HepG2 (cell line): ENCODE data around the gene AXIN1. TPM values are rescaled to one million over a fixed set of nuclear protein-coding genes. Genes with fewer than 3 reads are reported as not detected.

ENCODE experiments used
- ATAC-seq: fragments of 200-7000 bp; cut with Tn5 transposase; 3 replicates; pipeline ENCODE4 v1.9.1; 2020; ENCODE audit warnings: mild to moderate bottlenecking, moderate library complexity
- BruUV-seq: library from RNA; stranded (reverse); fragments of 400-500 nt; replicated peaks from 2 replicates; lab custom pipeline; 2021; lab: Mats Ljungman, UMichigan
- CTCF ChIA-PET: fragments of 300-600 bp; formaldehyde crosslinking; extraction: SDS; loops from one replicate; lab custom pipeline; 2021; ENCODE audit warnings: low total read pairs, inconsistent platforms, low intra/inter-chr PET ratio; lab: Yijun Ruan, JAX
- POLR2A ChIA-PET: fragments of 350-600 bp; sonication (Branson Sonifier 250); formaldehyde crosslinking; loops from one replicate; lab custom pipeline; 2020; ENCODE audit warnings: antibody characterized with exemption, inconsistent platforms; lab: Yijun Ruan, JAX
- DNase-seq: peaks from one replicate; pipeline ENCODE4 v3.0.0-alpha.2; 2015; ENCODE audit warnings: low spot score
- FAIRE-seq: peaks from 3 replicates; lab custom pipeline; 2011; peaks lifted over from hg19 to GRCh38; lab: Jason Lieb, UNC
- H2AFZ ChIP-seq: one replicate; pipeline ENCODE4 v1.6.1; 2011; ENCODE audit warnings: low read length, inconsistent platforms
- H3K27ac ChIP-seq: fragments of 300-600 bp; 3 replicates; pipeline ENCODE4 v1.8.0; 2011; ENCODE audit warnings: mixed run types, mild to moderate bottlenecking, mixed read lengths, low read length, inconsistent platforms; ENCODE audit not compliant: insufficient read depth; ENCODE audit errors: extremely low read length
- H3K27me3 ChIP-seq, 2 experiments: fragments of 200-600 bp in 1 of 2; 2 replicates in 1 of 2; 3 replicates in 1 of 2; pipeline versions ENCODE4 v1.6.0 to v1.8.0; 2011; ENCODE audit warnings: low read length in 2 of 2, mild to moderate bottlenecking in 2 of 2, moderate library complexity in 2 of 2, inconsistent platforms in 1 of 2; ENCODE audit not compliant: insufficient read depth in 2 of 2, control insufficient read depth in 1 of 2
- H3K36me3 ChIP-seq, 2 experiments: fragments of 200-600 bp in 1 of 2; replicated peaks in 1 of 2; 2 replicates in 1 of 2; 3 replicates in 1 of 2; pipeline versions ENCODE4 v1.5.1 to v1.8.0; 2011; ENCODE audit warnings: low read length in 2 of 2, inconsistent platforms in 1 of 2; ENCODE audit not compliant: insufficient read depth in 2 of 2, control insufficient read depth in 1 of 2
- H3K4me1 ChIP-seq: 2 replicates; pipeline ENCODE4 v1.5.1; 2012; ENCODE audit warnings: low read length, inconsistent platforms; ENCODE audit not compliant: insufficient read depth
- H3K4me2 ChIP-seq: 2 replicates; pipeline ENCODE4 v1.6.0; 2011; ENCODE audit warnings: low read depth, low read length, inconsistent platforms
- H3K4me3 ChIP-seq, 3 experiments: fragments of 200-600 bp in 1 of 3; sonication (generic), shearing (Covaris generic) in 1 of 3; replicated peaks in 1 of 3; 2 replicates each; pipeline ENCODE4 v1.5.1; 2011 to 2016; ENCODE audit warnings: low read length in 3 of 3, inconsistent platforms in 2 of 3, low read depth in 2 of 3, mild to moderate bottlenecking in 2 of 3, control low read depth in 1 of 3, mixed read lengths in 1 of 3; ENCODE audit not compliant: insufficient read depth in 1 of 3
- H3K79me2 ChIP-seq: one replicate; pipeline ENCODE4 v1.6.1; 2011; ENCODE audit warnings: low read length, inconsistent platforms; ENCODE audit not compliant: insufficient read depth
- H3K9ac ChIP-seq: 2 replicates; pipeline ENCODE4 v1.6.0; 2011; ENCODE audit warnings: mild to moderate bottlenecking, low read depth, low read length, inconsistent platforms; ENCODE audit not compliant: insufficient read depth
- H3K9me3 ChIP-seq: 2 replicates; pipeline ENCODE4 v1.5.1; 2012; ENCODE audit warnings: mild to moderate bottlenecking, low read length
- H4K20me1 ChIP-seq: 2 replicates; pipeline ENCODE4 v1.6.0; 2011; ENCODE audit warnings: inconsistent platforms, mild to moderate bottlenecking, low read length, moderate library complexity; ENCODE audit not compliant: insufficient read depth
- AGO2 ChIP-seq: fragments of 200-400 bp; formaldehyde crosslinking; optimal IDR thresholded peaks from 2 replicates; pipeline ENCODE3; 2017; ENCODE audit warnings: mild to moderate bottlenecking, low read depth, low read length, moderate library complexity
- DMAP1 ChIP-seq: IDR thresholded peaks from 2 replicates; pipeline ENCODE4 v1.6.1; 2016
- FLYWCH1 ChIP-seq: sonication (generic); formaldehyde crosslinking; IDR thresholded peaks from 2 replicates; pipeline ENCODE4 v1.8.1; 2023; ENCODE audit warnings: mild to moderate bottlenecking, missing genetic modification reagents
- HDAC6 ChIP-seq: fragments of 200-600 bp; sonication (generic); IDR thresholded peaks from 2 replicates; pipeline ENCODE4 v1.7.0; 2017; ENCODE audit warnings: mild to moderate bottlenecking, antibody characterized with exemption, low read length, low read depth
- NFYC ChIP-seq: IDR thresholded peaks from 2 replicates; pipeline ENCODE4 v1.6.1; 2016; ENCODE audit warnings: missing genetic modification reagents, missing compliant biosample characterization
- RARG ChIP-seq: sonication (generic); formaldehyde crosslinking; IDR thresholded peaks from 2 replicates; pipeline ENCODE4 v1.4.0; 2020; ENCODE audit warnings: low read depth, mild to moderate bottlenecking, missing genetic modification reagents
- RBFOX2 ChIP-seq: fragments of 200-400 bp; formaldehyde crosslinking; IDR thresholded peaks from 2 replicates; pipeline ENCODE4 v1.6.1; 2017; ENCODE audit warnings: low read depth, mild to moderate bottlenecking, low read length
- THYN1 ChIP-seq: sonication (generic); formaldehyde crosslinking; IDR thresholded peaks from 2 replicates; pipeline ENCODE4 v1.8.1; 2023; ENCODE audit warnings: low read depth, mild to moderate bottlenecking, moderate library complexity, missing genetic modification reagents, borderline replicate concordance
- ZFP62 ChIP-seq: sonication (generic); formaldehyde crosslinking; IDR thresholded peaks from 2 replicates; pipeline ENCODE4 v1.4.0; 2020; ENCODE audit warnings: missing genetic modification reagents
- ZNF20 ChIP-seq: sonication (generic); formaldehyde crosslinking; IDR thresholded peaks from 2 replicates; pipeline ENCODE4 v1.4.0; 2020; ENCODE audit warnings: mild to moderate bottlenecking, moderate library complexity, missing genetic modification reagents
- ZNF232 ChIP-seq: sonication (generic); formaldehyde crosslinking; IDR thresholded peaks from 2 replicates; pipeline ENCODE4 v1.4.0; 2020; ENCODE audit warnings: missing genetic modification reagents, borderline replicate concordance
- ZNF292 ChIP-seq: sonication (generic); formaldehyde crosslinking; IDR thresholded peaks from 2 replicates; pipeline ENCODE4 v1.8.1; 2022; ENCODE audit warnings: mild to moderate bottlenecking, low read depth, missing genetic modification reagents, borderline replicate concordance
- ZNF432 ChIP-seq: sonication (generic); formaldehyde crosslinking; IDR thresholded peaks from 2 replicates; pipeline ENCODE4 v1.5.0; 2020; ENCODE audit warnings: missing genetic modification reagents, mild to moderate bottlenecking, borderline replicate concordance
- WGBS: methylation state at CpG from one replicate; pipeline ENCODE4 v1.1.6; 2017; ENCODE audit warnings: low lambda C conversion rate; 5-methylcytosine and 5-hydroxymethylcytosine counted together
- in situ Hi-C: cut with HindIII; loops from 2 replicates; pipeline ENCODE4 v1.10.0; 2017; ENCODE audit warnings: low pct_unique_long_range_greater_than_20kb; ENCODE audit not compliant: extremely low pct_ligation_motif_present
- intact Hi-C: fragments of 100-400 bp; cut with micrococcal nuclease; formaldehyde crosslinking; loops from one replicate; pipeline ENCODE4 v1.10.0; 2022; ENCODE audit not compliant: unreplicated experiment
- polyA plus RNA-seq, 8 experiments: library from polyadenylated mRNA; depleted of rRNA in 3 of 8; stranded (reverse) in 7 of 8; unstranded in 1 of 8; fragments of >200 nt; fragmentation: Illumina TruSeq in 4 of 8; extraction: Trizol in 4 of 8; gene quantifications; 2 replicates each; pipeline versions ENCODE4 v1.2.1 to v1.2.3, GENCODE V29; 2011 to 2016; ENCODE audit warnings: low read depth in 4 of 8, missing spikeins in 1 of 8, mixed read lengths in 1 of 8; ENCODE audit not compliant: insufficient read depth in 1 of 8
- total RNA-seq, 5 experiments: library from RNA; depleted of rRNA; stranded (reverse); fragments of >200 nt; fragmentation: Illumina TruSeq; extraction: Trizol; gene quantifications; 2 replicates each; pipeline ENCODE4 v1.2.3, GENCODE V29; 2016; ENCODE audit warnings: low read depth in 1 of 5
- TF ChIP-seq, protein P1 (sequence below): sonication (generic); formaldehyde crosslinking; IDR thresholded peaks from 2 replicates; pipeline ENCODE4 v1.4.0; 2020; ENCODE audit warnings: missing genetic modification reagents, low read depth, mild to moderate bottlenecking, borderline replicate concordance
- TF ChIP-seq, protein P2 (sequence below), 2 experiments: fragments of 450-650 bp in 1 of 2; sonication (generic) in 1 of 2; formaldehyde crosslinking in 1 of 2; IDR thresholded peaks; 2 replicates each; pipeline versions ENCODE4 v1.6.1 to v1.8.0; 2016 to 2022; ENCODE audit warnings: antibody characterized with exemption in 1 of 2, mild to moderate bottlenecking in 1 of 2, missing genetic modification reagents in 1 of 2

The AXIN1 gene
- total and polyA plus RNA-seq, 2 of the 13 experiments (the other 11 are each of a cell fraction or from before 2014, with no cell fraction given) = 24.0 to 26.0 TPM

DNA sequence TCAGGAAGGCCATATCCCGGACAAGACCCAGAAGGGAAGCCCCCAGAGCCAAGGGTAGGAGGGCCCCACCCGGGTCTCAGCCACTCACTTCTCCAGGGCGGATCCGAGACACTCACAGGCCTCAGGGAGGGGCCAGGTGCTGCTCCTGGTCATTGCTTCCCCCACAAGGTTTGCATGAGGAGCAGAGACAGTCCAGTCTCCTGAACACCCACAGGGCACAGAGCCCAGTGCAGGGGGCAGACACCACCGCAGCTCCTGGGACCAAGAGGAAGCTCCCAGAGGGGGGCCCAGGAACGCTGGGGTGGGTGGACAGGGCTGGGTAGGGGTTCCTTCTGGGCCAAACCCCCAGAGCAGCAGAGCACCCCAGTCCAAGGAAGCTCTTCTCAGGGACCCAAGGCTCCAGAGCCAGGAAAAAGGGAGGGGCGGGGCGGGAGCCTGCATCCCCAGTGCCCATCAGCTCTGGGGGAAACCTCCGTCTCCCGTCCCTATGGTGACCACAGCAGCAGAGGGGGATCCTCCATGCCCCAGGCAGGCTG is 18.5 kb upstream of the AXIN1 start:
- DNase-seq (no peak), ATAC-seq (no peak; the same call in 2 of the 3 replicates), FAIRE-seq (no peak)
- ChIA-PET POLR2A (interaction anchor here (1.0 to 2.8 kb wide), 5 partner anchors 9 to 136 kb away, joined by 4 to 27 read pairs (median 6); partner anchors contain the start of genes AXIN1, DECR2, FAM234A and PGAP6), CTCF (no interaction called here)
- WGBS = 85% methylated on average over 4 of the region's 10 CpGs
- Histone ChIP-seq H3K27ac (peak overlapping the region; percentile 44), H3K4me3 (peak overlapping the region in 2 of 3 experiments; percentile 36 to 44; a peak in 5 of 6 replicates), H2AFZ (no peak overlapping the region), H3K4me1 (peaks cover 24% of the 10 kb centered on the region), H3K9ac (0 out of 2 replicates have a peak overlapping the region, but pooled peaks have one; percentile 28), H3K36me3 (peaks cover 16 to 40% of the 10 kb centered on the region in 2 experiments; a peak in 4 of 5 replicates), H4K20me1 (no peaks in the 10 kb centered on the region), H3K79me2 (peaks cover 6% of the 10 kb centered on the region), H3K27me3 (no peaks in the 10 kb centered on the region), H3K9me3 (no peaks in the 10 kb centered on the region), H3K4me2 (peak overlapping the region; percentile 64)
- in situ Hi-C loops (no loop called here), intact Hi-C loops (no loop called here)
- no TSS peak for BruUV-seq
- TF ChIP-seq ZNF432 (CRISPR knock-in tag) (no peak), AGO2 (peak; percentile 33), ZFP62 (CRISPR knock-in tag) (no peak), ZNF292 (CRISPR knock-in tag) (no peak), ZNF232 (no peak), FLYWCH1 (CRISPR knock-in tag) (no peak), THYN1 (CRISPR knock-in tag) (no peak), DMAP1 (CRISPR knock-in tag) (0 out of 2 replicates have a peak, but pooled peaks have one; percentile 8), RBFOX2 (0 out of 2 replicates have a peak, but pooled peaks have one; percentile 7), HDAC6 (no peak), ZNF20 (CRISPR knock-in tag) (no peak), NFYC (CRISPR knock-in tag) (no peak), RARG (CRISPR knock-in tag) (no peak)
- TF ChIP-seq, protein P1, sequence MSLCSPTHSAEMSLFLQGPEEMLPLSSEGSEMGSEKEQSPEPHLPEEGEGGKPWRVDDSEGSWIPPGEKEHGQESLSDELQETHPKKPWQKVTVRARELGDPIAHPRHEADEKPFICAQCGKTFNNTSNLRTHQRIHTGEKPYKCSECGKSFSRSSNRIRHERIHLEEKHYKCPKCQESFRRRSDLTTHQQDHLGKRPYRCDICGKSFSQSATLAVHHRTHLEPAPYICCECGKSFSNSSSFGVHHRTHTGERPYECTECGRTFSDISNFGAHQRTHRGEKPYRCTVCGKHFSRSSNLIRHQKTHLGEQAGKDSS (CRISPR knock-in tag) = no peak
- TF ChIP-seq, protein P2, sequence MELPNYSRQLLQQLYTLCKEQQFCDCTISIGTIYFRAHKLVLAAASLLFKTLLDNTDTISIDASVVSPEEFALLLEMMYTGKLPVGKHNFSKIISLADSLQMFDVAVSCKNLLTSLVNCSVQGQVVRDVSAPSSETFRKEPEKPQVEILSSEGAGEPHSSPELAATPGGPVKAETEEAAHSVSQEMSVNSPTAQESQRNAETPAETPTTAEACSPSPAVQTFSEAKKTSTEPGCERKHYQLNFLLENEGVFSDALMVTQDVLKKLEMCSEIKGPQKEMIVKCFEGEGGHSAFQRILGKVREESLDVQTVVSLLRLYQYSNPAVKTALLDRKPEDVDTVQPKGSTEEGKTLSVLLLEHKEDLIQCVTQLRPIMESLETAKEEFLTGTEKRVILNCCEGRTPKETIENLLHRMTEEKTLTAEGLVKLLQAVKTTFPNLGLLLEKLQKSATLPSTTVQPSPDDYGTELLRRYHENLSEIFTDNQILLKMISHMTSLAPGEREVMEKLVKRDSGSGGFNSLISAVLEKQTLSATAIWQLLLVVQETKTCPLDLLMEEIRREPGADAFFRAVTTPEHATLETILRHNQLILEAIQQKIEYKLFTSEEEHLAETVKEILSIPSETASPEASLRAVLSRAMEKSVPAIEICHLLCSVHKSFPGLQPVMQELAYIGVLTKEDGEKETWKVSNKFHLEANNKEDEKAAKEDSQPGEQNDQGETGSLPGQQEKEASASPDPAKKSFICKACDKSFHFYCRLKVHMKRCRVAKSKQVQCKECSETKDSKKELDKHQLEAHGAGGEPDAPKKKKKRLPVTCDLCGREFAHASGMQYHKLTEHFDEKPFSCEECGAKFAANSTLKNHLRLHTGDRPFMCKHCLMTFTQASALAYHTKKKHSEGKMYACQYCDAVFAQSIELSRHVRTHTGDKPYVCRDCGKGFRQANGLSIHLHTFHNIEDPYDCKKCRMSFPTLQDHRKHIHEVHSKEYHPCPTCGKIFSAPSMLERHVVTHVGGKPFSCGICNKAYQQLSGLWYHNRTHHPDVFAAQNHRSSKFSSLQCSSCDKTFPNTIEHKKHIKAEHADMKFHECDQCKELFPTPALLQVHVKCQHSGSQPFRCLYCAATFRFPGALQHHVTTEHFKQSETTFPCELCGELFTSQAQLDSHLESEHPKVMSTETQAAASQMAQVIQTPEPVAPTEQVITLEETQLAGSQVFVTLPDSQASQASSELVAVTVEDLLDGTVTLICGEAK (IDR thresholded peaks at IDR 0.05) = no peak
- TF ChIP-seq, protein P2 (CRISPR knock-in tag; IDR thresholded peaks at IDR 0.05) = no peak
